SH-SY5Y (cell line): ENCODE data around the gene DDC.

ENCODE experiments used
- GATA2 ChIP-seq: IDR thresholded peaks from 2 replicates; pipeline ENCODE4 v1.6.1; 2011; ENCODE audit warnings: mild to moderate bottlenecking, low read depth, low read length
- GATA3 ChIP-seq: IDR thresholded peaks from 2 replicates; pipeline ENCODE4 v1.6.1; 2011; ENCODE audit warnings: low read depth, mild to moderate bottlenecking, low read length, moderate library complexity

DNA sequence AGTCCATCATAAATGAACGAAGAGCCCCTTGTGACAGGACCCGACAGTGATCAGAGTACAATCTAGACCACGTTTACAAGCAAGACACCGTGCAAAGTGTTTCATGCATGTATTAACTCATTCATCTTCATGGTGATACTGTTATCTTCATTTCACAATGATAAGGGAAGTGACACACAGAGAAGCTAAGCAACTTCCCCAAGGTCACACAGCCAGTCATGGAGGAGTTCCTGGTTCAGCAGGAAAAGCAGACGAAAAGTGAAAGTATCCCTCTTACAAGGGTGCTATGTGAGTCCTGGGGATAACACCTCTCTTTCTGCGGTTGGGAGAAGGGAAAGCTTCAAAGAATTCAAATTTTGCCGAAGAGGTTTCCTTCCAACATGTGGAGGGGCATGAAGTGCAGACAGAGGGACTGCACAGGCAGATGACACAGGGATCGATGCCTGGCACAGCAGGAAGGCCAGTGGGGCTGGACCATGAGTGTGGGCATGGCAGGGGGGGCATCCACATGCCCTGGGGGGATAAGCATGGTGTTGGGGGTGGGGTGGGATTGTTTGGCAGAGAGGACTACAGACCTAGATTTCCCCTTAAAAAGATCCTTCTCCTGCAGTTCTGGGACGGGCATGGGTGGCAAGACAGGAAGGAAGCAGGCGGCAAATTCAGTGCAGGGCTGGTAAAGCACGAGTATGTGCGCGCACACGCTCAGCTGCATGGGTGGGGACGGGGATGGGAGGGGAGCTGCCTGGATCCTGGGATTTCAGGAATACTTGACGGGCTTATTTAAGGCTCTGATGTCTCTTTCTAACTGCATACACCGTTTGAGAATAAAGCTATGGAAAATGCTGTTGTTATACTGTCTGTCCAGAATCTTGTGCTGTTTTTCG is 33.5 kb upstream of the DDC start:
- TF ChIP-seq GATA2 (no peak), GATA3 (no peak)
